IMR-90 (cell line): ENCODE measurements around the gene ZNF747. TPM values are rescaled to one million over a fixed set of nuclear protein-coding genes. Genes with fewer than 3 reads are reported as not detected.

ENCODE experiments used
- ATAC-seq: fragments of 200-7000 bp; cut with Tn5 transposase; 2 replicates; pipeline ENCODE4 v1.9.1; 2020; ENCODE audit warnings: low read depth, mild to moderate bottlenecking, moderate library complexity
- BruUV-seq: library from RNA; stranded (reverse); fragments of 400-500 nt; replicated peaks from 2 replicates; lab custom pipeline; 2021; lab: Mats Ljungman, UMichigan
- CTCF ChIA-PET: fragments of 300-600 bp; formaldehyde crosslinking; extraction: SDS; loops from one replicate; lab custom pipeline; 2021; ENCODE audit warnings: antibody characterized with exemption; lab: Yijun Ruan, JAX
- POLR2A ChIA-PET: fragments of 300-600 bp; sonication (Branson Sonifier 250); formaldehyde crosslinking; loops from one replicate; lab custom pipeline; 2022; ENCODE audit warnings: antibody characterized with exemption; ENCODE audit not compliant: unreplicated experiment; lab: Charles Lee
- DNase-seq: peaks from one replicate; pipeline ENCODE4 v3.0.0; 2013
- H2AFZ ChIP-seq: replicated peaks from 2 replicates; pipeline ENCODE3; 2013; ENCODE audit warnings: low read length, mild to moderate bottlenecking; ENCODE audit not compliant: poor library complexity
- H2AK5ac ChIP-seq: 2 replicates; pipeline ENCODE4 v1.6.1; 2013; ENCODE audit warnings: low read depth, low read length, inconsistent platforms
- H2AK9ac ChIP-seq: replicated peaks from 2 replicates; pipeline ENCODE3; 2013; ENCODE audit warnings: mild to moderate bottlenecking, low read depth, low read length, moderate library complexity; ENCODE audit not compliant: poor library complexity
- H2BK120ac ChIP-seq: 2 replicates; pipeline ENCODE4 v1.6.1; 2013; ENCODE audit warnings: low read depth, low read length, inconsistent platforms
- H2BK15ac ChIP-seq: 3 replicates; pipeline ENCODE4 v1.6.1; 2013; ENCODE audit warnings: low read depth, low read length, inconsistent platforms
- H2BK20ac ChIP-seq: 2 replicates; pipeline ENCODE4 v1.6.1; 2013; ENCODE audit warnings: low read depth, mild to moderate bottlenecking, inconsistent platforms, low read length, moderate library complexity
- H2BK5ac ChIP-seq: 2 replicates; pipeline ENCODE4 v1.6.1; 2013; ENCODE audit warnings: mild to moderate bottlenecking, low read depth, low read length, inconsistent platforms; ENCODE audit not compliant: poor library complexity, severe bottlenecking
- H3K14ac ChIP-seq: replicated peaks from 2 replicates; pipeline ENCODE4 v1.6.1; 2013; ENCODE audit warnings: low read depth, low read length, inconsistent platforms
- H3K18ac ChIP-seq: 2 replicates; pipeline ENCODE4 v1.6.1; 2013; ENCODE audit warnings: low read depth, low read length, control low read depth
- H3K23ac ChIP-seq: 2 replicates; pipeline ENCODE4 v1.6.1; 2013; ENCODE audit warnings: low read depth, low read length, inconsistent platforms
- H3K27ac ChIP-seq: 2 replicates; pipeline ENCODE4 v1.5.1; 2013; ENCODE audit warnings: mild to moderate bottlenecking, control low read depth, low read length; ENCODE audit not compliant: insufficient read depth
- H3K27me3 ChIP-seq: 2 replicates; pipeline ENCODE4 v1.6.1; 2013; ENCODE audit warnings: low read length; ENCODE audit not compliant: control insufficient read depth, insufficient read depth
- H3K36me3 ChIP-seq: 2 replicates; pipeline ENCODE4 v1.6.1; 2013; ENCODE audit warnings: low read length, mixed read lengths; ENCODE audit not compliant: control insufficient read depth, insufficient read depth
- H3K4ac ChIP-seq: 2 replicates; pipeline ENCODE4 v1.6.1; 2013; ENCODE audit warnings: low read depth, low read length, inconsistent platforms
- H3K4me1 ChIP-seq: 2 replicates; pipeline ENCODE4 v1.6.1; 2013; ENCODE audit warnings: low read length, mixed read lengths; ENCODE audit not compliant: control insufficient read depth, insufficient read depth
- H3K4me2 ChIP-seq: 2 replicates; pipeline ENCODE4 v1.6.1; 2013; ENCODE audit warnings: low read depth, mild to moderate bottlenecking, control low read depth, low read length, moderate library complexity
- H3K4me3 ChIP-seq: 2 replicates; pipeline ENCODE4 v1.5.1; 2013; ENCODE audit warnings: low read depth, mild to moderate bottlenecking, control low read depth, low read length, moderate library complexity; ENCODE audit not compliant: insufficient read depth
- H3K56ac ChIP-seq: 2 replicates; pipeline ENCODE4 v1.6.1; 2013; ENCODE audit warnings: low read length, inconsistent platforms; ENCODE audit not compliant: insufficient read depth; ENCODE audit errors: extremely low read depth
- H3K79me1 ChIP-seq, 2 experiments: 2 replicates each; pipeline ENCODE4 v1.6.1; 2013; ENCODE audit warnings: low read length in 2 of 2, inconsistent platforms in 1 of 2, low read depth in 1 of 2
- H3K9ac ChIP-seq: 2 replicates; pipeline ENCODE4 v1.6.1; 2013; ENCODE audit warnings: low read depth, low read length, control low read depth
- H3K9me1 ChIP-seq: 2 replicates; pipeline ENCODE4 v1.6.1; 2013; ENCODE audit warnings: low read length, inconsistent platforms; ENCODE audit not compliant: insufficient read depth
- H3K9me3 ChIP-seq: 2 replicates; pipeline ENCODE4 v1.6.1; 2013; ENCODE audit warnings: low read length; ENCODE audit not compliant: control insufficient read depth, insufficient read depth
- H4K20me1 ChIP-seq: 2 replicates; pipeline ENCODE4 v1.6.1; 2013; ENCODE audit warnings: low read length, inconsistent platforms; ENCODE audit not compliant: insufficient read depth
- H4K5ac ChIP-seq: 2 replicates; pipeline ENCODE4 v1.6.1; 2013; ENCODE audit warnings: mild to moderate bottlenecking, low read depth, low read length, control low read depth
- H4K8ac ChIP-seq, 2 experiments: 2 replicates each; pipeline ENCODE4 v1.6.1; 2013; ENCODE audit warnings: low read depth in 2 of 2, low read length in 2 of 2, control low read depth in 1 of 2, inconsistent platforms in 1 of 2
- H4K91ac ChIP-seq: 2 replicates; pipeline ENCODE4 v1.6.1; 2013; ENCODE audit warnings: low read depth, low read length, inconsistent platforms; ENCODE audit not compliant: insufficient read depth
- BHLHE40 ChIP-seq: fragments of 150-350 bp; IDR thresholded peaks from 2 replicates; pipeline ENCODE4 v1.6.1; 2016; ENCODE audit warnings: mild to moderate bottlenecking, low read depth, low read length
- CEBPB ChIP-seq: IDR thresholded peaks from 2 replicates; pipeline ENCODE4 v1.6.1; 2012; ENCODE audit warnings: low read depth, low read length, improper control_type of control experiment
- CHD1 ChIP-seq: IDR thresholded peaks from 2 replicates; pipeline ENCODE4 v1.6.1; 2012; ENCODE audit warnings: low read depth, low read length, improper control_type of control experiment
- MAFK ChIP-seq: IDR thresholded peaks from 2 replicates; pipeline ENCODE4 v1.6.1; 2012; ENCODE audit warnings: low read depth, low read length, improper control_type of control experiment
- NFE2L2 ChIP-seq: fragments of 150-350 bp; IDR thresholded peaks from 2 replicates; pipeline ENCODE4 v1.6.1; 2016; ENCODE audit warnings: low read depth, mild to moderate bottlenecking, low read length
- POLR2A ChIP-seq: IDR thresholded peaks from 2 replicates; pipeline ENCODE4 v1.6.1; 2012; ENCODE audit warnings: mild to moderate bottlenecking, low read depth, low read length
- RAD21 ChIP-seq: IDR thresholded peaks from 2 replicates; pipeline ENCODE4 v1.6.1; 2012; ENCODE audit warnings: low read length, improper control_type of control experiment
- RCOR1 ChIP-seq: IDR thresholded peaks from 2 replicates; pipeline ENCODE4 v1.6.1; 2012; ENCODE audit warnings: mild to moderate bottlenecking, low read length, improper control_type of control experiment; ENCODE audit not compliant: insufficient replicate concordance
- RFX5 ChIP-seq: IDR thresholded peaks from 2 replicates; pipeline ENCODE4 v1.8.0; 2012; ENCODE audit warnings: low read depth, mild to moderate bottlenecking, low read length, moderate library complexity
- WGBS, 2 experiments: methylation state at CpG; one replicate each; pipeline versions ENCODE4 v1.1.5 to v1.1.7; 2013; ENCODE audit warnings: missing lambda C conversion rate in 2 of 2; ENCODE audit not compliant: insufficient read length in 1 of 2; ENCODE audit errors: extremely low coverage in 2 of 2; 5-methylcytosine and 5-hydroxymethylcytosine counted together
- dilution Hi-C: fragments of 300-500 bp; cut with HindIII; formaldehyde crosslinking; loops from one replicate; pipeline ENCODE4 v1.14.3; 2018; ENCODE audit warnings: low sequenced_read_pairs; ENCODE audit not compliant: unreplicated experiment
- in situ Hi-C: fragments of 300-500 bp; cut with MboI; formaldehyde crosslinking; loops from 3 replicates; pipeline ENCODE4 v1.14.3; 2019; ENCODE audit warnings: low sequenced_read_pairs, inconsistent platforms, mixed read lengths
- intact Hi-C: fragments of 100-400 bp; cut with micrococcal nuclease; formaldehyde crosslinking; loops from 2 replicates; pipeline ENCODE4 v1.10.0; 2022
- polyA plus RNA-seq, 3 experiments: library from polyadenylated mRNA; depleted of rRNA; stranded (reverse); fragments of >200 nt; gene quantifications; 2 replicates each; pipeline ENCODE4 v1.2.3, GENCODE V29; 2012; ENCODE audit warnings: low replicate concordance in 1 of 3
- total RNA-seq: library from RNA; depleted of rRNA; stranded (reverse); fragments of >200 nt; gene quantifications from 2 replicates; pipeline ENCODE4 v1.2.3, GENCODE V29; 2012

Gene ZNF747
- total and polyA plus RNA-seq, 2 of the 4 experiments (the other 2 are of a cell fraction) = 2.0 to 2.9 TPM

- H4K20me1 ChIP-seq = no peaks in the 10 kb centered on the region; the same call in 1 of the 2 replicates
- H3K4me1 ChIP-seq = no peaks in the 10 kb centered on the region
- no peak overlapping the region for H2AK5ac ChIP-seq
- TF ChIP-seq RAD21 (no peak), POLR2A (no peak), RFX5 (no peak), CEBPB (no peak), CHD1 (no peak), NFE2L2 (no peak), MAFK (no peak), RCOR1 (no peak), BHLHE40 (no peak)
- H2AFZ ChIP-seq = no peak overlapping the region
- DNase-seq = no peak
- ChIA-PET CTCF (no interaction called here), POLR2A (no interaction called here)
- H3K23ac ChIP-seq = no peak overlapping the region
- H2AK9ac ChIP-seq = peak overlapping the region; percentile 55
- intact Hi-C loops (no loop called here), in situ Hi-C loops (no loop called here), dilution Hi-C loops (no loop called here)
- no peak overlapping the region for H4K5ac ChIP-seq
- ATAC-seq = no peak
- H3K27ac ChIP-seq = no peak overlapping the region
- H3K14ac ChIP-seq = no peak overlapping the region
- H3K36me3 ChIP-seq = peaks cover 23% of the 10 kb centered on the region
- BruUV-seq = no TSS peak
- no peak overlapping the region for H2BK120ac ChIP-seq
- H4K8ac ChIP-seq = no peak overlapping the region
- no peak overlapping the region for H3K4me2 ChIP-seq
- H3K4ac ChIP-seq = no peak overlapping the region
- H3K9me3 ChIP-seq = no peaks in the 10 kb centered on the region
- H3K79me1 ChIP-seq = peaks cover 16 to 43% of the 10 kb centered on the region in 2 experiments; a peak in 2 of 4 replicates
- H2BK5ac ChIP-seq = no peak overlapping the region
- H4K91ac ChIP-seq = no peak overlapping the region
- H3K27me3 ChIP-seq = no peaks in the 10 kb centered on the region
- H3K4me3 ChIP-seq = no peak overlapping the region
- H2BK15ac ChIP-seq = no peak overlapping the region
- WGBS, 2 experiments = 97% methylated on average over 59 of the region's 69 CpGs; no CpG with 5 or more reads in 1 of the 2 experiments
- no peak overlapping the region for H3K9ac ChIP-seq
- H3K18ac ChIP-seq = no peak overlapping the region
- no peak overlapping the region for H3K56ac ChIP-seq
- H2BK20ac ChIP-seq = no peak overlapping the region
- peaks cover 4% of the 10 kb centered on the region; the same call in 1 of the 2 replicates for H3K9me1 ChIP-seq
Measured at GRCh38 chr16:30555315-30556124, 20.9 kb upstream of the ZNF747 start.
